Epithelial cell of alveolus of lung (primary cell): ENCODE results near the gene PIH1D1. TPM values are rescaled to one million over a fixed set of nuclear protein-coding genes. Genes with fewer than 3 reads are reported as not detected.

Experiments used
- total RNA-seq: library from RNA; depleted of rRNA; stranded (reverse); fragments of >200 nt; gene quantifications from 2 replicates; pipeline ENCODE4 v1.2.1, GENCODE V29; 2015

Gene PIH1D1
- 88.8 and 114 TPM in 2 replicates for total RNA-seq

DNA sequence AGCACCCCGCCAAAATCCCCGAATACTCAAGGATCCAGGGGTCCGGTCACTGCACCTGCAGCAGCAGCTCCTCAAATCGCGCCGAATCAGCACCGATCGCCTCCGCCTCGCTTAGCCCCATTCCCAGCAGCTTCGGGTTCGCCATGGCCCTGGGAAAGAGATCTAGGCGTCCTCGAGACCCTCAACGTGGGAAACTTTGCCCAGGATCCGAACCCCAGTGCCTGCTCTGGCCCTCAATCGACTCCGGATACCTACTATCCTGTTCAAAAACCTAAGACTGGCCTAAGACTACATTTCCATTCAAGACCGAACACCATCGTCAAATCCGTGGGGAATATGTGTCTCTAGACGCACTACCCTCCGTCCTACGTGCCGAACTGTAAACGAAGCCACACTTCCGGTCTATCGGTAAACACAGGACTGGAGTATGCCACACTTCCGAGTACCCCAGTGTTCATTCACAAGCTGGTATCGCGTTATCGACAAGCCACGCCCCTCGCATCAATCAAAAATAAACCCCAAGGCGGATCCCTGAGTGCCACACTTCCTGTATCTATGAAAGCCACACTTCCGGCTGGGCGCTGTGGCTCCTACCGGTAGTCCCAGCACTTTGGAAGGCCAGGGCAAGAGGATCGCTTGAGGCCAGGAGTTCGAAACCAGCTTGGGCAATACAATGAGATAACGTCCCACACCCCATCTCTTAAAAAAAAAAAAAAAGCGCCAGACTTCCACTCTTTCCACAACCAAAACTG, at the start of gene PIH1D1:
Gene PIH1D1, minus strand, starts transcription at position 385 of the 752 bp plus-strand sequence. Its CDS starts 240 bp downstream, at position 145.

DNA sequence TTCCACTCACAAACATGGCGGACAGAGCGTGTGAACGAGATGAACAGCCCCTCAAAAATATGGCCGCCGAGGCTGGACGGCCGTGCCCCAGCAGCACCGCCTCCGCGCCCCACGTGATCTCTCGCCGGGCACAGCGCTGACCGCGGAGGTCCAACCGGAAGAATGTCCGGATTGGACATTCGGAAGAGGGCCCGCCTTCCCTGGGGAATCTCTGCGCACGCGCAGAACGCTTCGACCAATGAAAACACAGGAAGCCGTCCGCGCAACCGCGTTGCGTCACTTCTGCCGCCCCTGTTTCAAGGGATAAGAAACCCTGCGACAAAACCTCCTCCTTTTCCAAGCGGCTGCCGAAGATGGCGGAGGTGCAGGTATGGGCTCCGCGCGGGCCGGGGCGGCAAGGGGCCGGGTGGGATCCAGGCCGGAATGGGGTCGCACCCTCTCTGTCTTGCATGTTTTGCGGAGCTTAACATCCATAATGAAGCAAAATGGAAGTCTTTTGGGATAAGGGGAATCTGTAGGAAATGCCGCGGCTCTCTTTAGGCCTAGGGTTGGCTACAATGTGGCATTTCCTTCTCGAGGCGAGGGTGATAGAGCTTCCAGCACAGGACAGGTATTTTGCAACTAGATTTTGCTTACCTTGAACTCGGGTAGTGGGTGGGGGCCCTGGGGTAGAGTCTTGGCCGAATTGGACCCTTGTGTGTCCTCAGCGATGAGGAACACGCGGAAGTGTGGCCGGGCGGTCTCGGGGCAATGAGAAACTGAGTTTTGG, 35.8 kb upstream of the PIH1D1 start, which contains the start of gene RPL13A:
Gene RPL13A, plus strand, starts transcription at position 332 of the 769 bp plus-strand sequence. Its CDS starts 22 bp downstream, at position 354.

DNA sequence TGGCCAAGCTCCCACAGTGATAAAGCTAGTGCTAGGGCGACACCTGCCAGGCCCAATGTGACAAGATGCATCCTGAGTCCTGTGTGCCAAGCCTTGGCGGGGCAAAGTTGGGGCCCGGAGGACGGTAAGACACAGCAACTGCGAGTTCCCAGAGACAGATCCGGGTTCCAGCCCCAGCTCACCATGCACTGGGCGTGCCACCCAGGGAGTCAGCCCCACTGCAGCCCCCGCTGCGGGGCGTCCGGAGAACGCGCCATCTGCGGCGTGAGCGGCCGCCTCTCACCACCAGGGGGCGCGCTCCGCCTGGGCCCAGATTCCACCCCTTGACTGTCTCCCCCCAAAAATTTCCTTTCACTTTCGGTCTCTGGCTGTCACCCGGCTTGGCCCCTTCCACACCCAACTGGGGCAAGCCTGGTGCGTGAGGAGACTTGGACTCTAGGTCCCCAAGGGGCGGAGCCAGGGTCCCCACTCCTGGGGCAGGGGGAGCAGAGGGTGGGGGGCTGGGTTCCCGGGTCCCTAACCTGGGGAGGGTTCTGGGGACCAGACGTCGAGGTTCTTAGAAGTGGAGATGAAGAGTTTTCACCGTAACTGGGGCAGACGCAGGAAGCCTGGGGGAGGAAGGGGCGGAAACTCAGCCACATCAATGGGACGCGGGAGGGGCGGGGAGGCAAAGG, 22.4 kb upstream of the PIH1D1 start, which contains the start of gene FLT3LG:
Gene FLT3LG, plus strand, starts transcription at position 348 of the 674 bp plus-strand sequence. CDS start 425 bp downstream, outside the sequence.

DNA sequence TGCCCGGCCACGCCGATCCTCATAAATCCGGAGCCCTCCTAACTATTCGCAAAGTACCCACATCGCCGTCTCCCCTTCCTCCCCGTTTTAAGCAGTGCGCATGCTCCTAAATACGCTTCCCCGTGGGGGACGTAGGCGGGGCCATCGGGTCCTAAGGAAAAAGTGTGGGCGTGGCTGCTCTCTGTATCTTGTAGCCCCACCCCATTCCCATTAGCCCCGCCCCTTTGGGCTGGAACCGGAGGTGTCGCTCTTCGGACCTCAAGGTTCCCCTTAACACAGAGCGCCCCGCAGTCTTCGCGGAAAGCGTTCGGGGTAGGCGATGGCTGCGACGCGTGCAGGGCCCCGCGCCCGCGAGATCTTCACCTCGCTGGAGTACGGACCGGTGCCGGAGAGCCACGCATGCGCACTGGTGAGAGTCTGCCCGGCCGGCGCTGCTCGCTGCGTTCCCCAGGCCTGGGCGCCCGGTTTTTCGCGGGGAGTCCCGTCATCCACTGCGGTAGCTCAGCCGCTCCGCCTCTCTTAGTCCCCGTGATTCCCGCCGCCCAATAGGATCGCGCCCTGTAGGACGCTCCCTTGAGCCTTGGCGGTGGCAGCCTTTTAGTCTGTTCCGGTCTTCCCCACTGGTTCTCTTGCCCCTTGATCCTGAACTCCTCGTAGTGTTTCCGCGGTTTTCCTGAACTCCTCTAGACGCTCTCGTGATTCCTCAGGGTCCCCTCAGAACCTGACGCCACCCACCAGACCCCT, 1.6 kb upstream of the PIH1D1 start, which contains the start of gene ALDH16A1:
Gene ALDH16A1, plus strand, starts transcription at position 213 of the 744 bp plus-strand sequence. Its CDS starts 107 bp downstream, at position 320.

DNA sequence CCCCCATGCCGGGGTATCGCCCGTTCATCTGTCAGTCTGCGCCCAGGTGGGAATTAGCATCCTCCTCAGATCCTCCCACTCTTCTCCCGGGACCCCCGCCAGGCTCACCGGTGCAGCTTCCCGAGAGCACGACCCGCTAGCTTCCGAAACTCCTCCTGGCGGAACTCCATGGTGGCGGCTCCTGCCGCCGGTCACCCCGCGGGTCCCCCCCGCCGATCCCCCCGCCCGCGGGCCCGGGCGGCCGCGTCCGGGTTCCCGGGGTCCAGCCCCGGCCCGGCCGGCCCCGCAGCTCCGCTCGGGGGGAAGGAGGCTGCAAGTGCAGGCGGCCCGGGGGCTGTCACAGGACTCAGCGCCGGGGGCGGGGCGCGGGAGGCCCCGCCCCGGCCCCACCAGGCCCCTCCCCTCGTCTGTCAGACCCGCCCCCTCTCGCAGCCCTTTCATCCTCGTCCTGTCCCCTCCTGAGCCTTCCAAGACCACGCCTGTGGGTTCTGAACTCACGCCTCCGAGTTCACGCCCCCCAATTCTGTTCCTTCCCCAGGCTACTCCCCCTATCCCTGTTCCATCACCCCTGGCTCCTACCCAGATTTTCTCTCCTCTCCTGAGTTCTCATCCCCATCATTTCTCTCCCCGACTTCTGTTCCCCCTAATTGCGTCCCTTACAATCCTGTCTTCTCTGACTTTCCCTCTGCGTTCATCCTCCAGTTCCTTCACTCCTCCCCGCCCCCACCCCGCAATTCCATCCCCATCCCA, 10.2 kb downstream of the PIH1D1 start, which contains the start of gene SLC17A7:
Gene SLC17A7, minus strand, starts transcription at position 318 of the 750 bp plus-strand sequence. Its CDS starts 148 bp downstream, at position 170.

DNA sequence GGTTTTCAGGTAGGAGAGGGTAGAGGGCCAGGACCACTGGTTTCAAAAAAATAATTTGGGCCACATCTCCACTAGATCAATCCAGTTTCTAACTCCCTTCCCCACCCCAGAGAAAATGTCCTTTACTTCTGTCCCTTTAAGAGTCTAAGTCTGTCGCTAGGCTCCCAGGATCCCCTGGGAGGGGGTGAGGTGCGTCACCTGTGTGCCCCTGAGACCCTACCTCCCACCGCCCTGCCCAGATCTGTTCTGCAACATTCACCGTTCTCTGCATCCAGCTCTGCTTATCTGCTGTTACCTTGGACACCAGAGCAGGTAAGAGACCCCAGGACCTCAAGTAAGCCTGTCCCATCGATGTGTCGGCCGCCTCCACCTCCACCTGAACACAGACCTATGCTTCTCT, 26.4 kb downstream of the PIH1D1 start, which contains the start of gene GFY:
Gene GFY, plus strand, starts transcription at position 211 of the 400 bp plus-strand sequence. CDS start 1,043 bp downstream, outside the sequence.

DNA sequence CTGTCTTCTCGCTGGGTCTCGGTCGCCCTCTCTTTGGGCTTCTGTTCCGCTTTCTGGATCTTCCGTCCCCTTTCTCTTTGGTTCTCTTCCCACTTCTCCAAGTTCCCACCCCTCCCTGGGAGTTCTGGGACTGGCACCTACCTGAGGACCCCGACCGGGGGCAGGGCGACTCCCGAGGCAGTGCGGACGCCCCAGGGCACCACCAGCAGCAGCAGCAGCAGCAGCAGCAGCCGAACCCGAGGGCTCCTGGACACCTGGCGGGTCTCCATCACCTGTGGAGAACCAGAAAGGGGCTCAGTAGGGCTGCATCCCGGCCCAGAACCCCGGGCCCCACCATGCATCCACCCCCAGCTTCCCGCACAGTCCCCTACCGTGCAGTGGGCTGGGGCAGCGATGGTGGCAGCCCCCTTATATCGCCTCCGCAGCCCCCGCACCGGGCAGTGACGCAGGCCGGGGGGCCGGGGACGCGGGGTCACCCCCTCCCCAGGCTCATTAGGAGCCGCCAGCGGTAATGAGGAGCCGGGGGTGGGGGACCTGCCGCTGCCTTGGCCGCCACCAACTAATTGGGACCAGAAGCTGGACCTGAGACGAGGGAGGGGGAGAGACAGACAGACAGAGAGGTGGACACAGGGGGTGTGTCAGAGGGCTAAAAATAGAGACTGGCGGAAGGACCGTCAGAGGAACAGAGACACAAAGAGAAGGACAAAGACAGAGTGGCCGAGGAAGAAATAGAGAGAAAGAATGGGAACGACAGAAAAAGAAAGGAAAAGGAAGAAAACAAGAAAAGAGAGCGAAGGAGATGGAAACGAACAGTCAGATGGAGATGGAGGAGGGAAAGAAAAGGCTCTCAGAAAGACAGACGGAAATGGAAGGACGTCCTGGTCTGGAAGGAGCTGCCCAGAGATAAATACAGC, 28.3 kb downstream of the PIH1D1 start, which contains the start of gene PTH2:
Gene PTH2, minus strand, starts transcription at position 371 of the 914 bp plus-strand sequence. Its CDS starts 102 bp downstream, at position 269.

Other genes with a start within 250 kb of the PIH1D1 start
- 0.08 TPM in 1 of 2 replicates, not detected in the other for gene SLC6A16, start 126.6 kb downstream of the PIH1D1 start, total RNA-seq
- gene CD37, start 116.4 kb downstream of the PIH1D1 start, total RNA-seq = not detected in 2 replicates
- 56.4 and 70.2 TPM in 2 replicates for gene TEAD2, start 89.4 kb downstream of the PIH1D1 start, total RNA-seq
- 1.2 and 2.1 TPM in 2 replicates for gene DKKL1, start 87.9 kb downstream of the PIH1D1 start, total RNA-seq
- not detected in 2 replicates for gene KASH5, start 63.6 kb downstream of the PIH1D1 start, total RNA-seq
- not detected in 2 replicates for gene PTH2, start 28.4 kb downstream of the PIH1D1 start, total RNA-seq
- not detected in 2 replicates for gene GFY, start 26.4 kb downstream of the PIH1D1 start, total RNA-seq
- not detected in 2 replicates for gene SLC17A7, start 10.3 kb downstream of the PIH1D1 start, total RNA-seq
- 15.3 and 34.4 TPM in 2 replicates for gene ALDH16A1, start 1.4 kb upstream of the PIH1D1 start, total RNA-seq
- gene FLT3LG, start 22.4 kb upstream of the PIH1D1 start, total RNA-seq = 3.5 and 4.8 TPM in 2 replicates
- gene RPL13A, start 35.8 kb upstream of the PIH1D1 start, total RNA-seq = 3,720 and 4,767 TPM in 2 replicates
- gene RPS11, start 44.6 kb upstream of the PIH1D1 start, total RNA-seq = 3,676 and 7,959 TPM in 2 replicates
- gene FCGRT, start 60.8 kb upstream of the PIH1D1 start, total RNA-seq = 70.7 and 127 TPM in 2 replicates
- gene RCN3, start 76.2 kb upstream of the PIH1D1 start, total RNA-seq = 108 and 253 TPM in 2 replicates
- gene NOSIP, start 128.7 kb upstream of the PIH1D1 start, total RNA-seq = 80.7 and 83.4 TPM in 2 replicates
- gene PRRG2, start 129.5 kb upstream of the PIH1D1 start, total RNA-seq = 2.1 and 4.5 TPM in 2 replicates
- 7.4 and 16.8 TPM in 2 replicates for gene PRR12, start 139.4 kb upstream of the PIH1D1 start, total RNA-seq
- 64.0 and 122 TPM in 2 replicates for gene RRAS, start 188.3 kb upstream of the PIH1D1 start, total RNA-seq
- 29.5 and 39.8 TPM in 2 replicates for gene SCAF1, start 190.4 kb upstream of the PIH1D1 start, total RNA-seq
- gene IRF3, start 214.0 kb upstream of the PIH1D1 start, total RNA-seq = 43.8 and 83.4 TPM in 2 replicates
- 12.6 and 19.8 TPM in 2 replicates for gene BCL2L12, start 214.1 kb upstream of the PIH1D1 start, total RNA-seq
- 174 and 372 TPM in 2 replicates for gene PRMT1, start 225.5 kb upstream of the PIH1D1 start, total RNA-seq
- 1.7 and 2.9 TPM in 2 replicates for gene ADM5, start 237.8 kb upstream of the PIH1D1 start, total RNA-seq
- 15.8 and 50.0 TPM in 2 replicates for gene CPT1C, start 239.3 kb upstream of the PIH1D1 start, total RNA-seq